ENCODE data around the gene PCBP3. TPM values are rescaled to one million over a fixed set of nuclear protein-coding genes. Genes with fewer than 3 reads are reported as not detected.
"Not testable (repeated sequence)": the region's sequence is repeated elsewhere in the genome, so short reads cannot be mapped to it uniquely, and the experiment has no call there.

The PCBP3 gene
- total RNA-seq, 1 donor from 2014 or later: 14.0 TPM

- intact Hi-C loops (cut with micrococcal nuclease): no loop called here
Measured at GRCh38 chr21:45939521-45940045, 296.1 kb downstream of the PCBP3 start.

GRCh38 chr21:45940091-45940490 is 296.6 kb downstream of the PCBP3 start:
- intact Hi-C loops (cut with micrococcal nuclease): no loop called here

GRCh38 chr21:45940621-45941337 is 297.3 kb downstream of the PCBP3 start:
- intact Hi-C loops (cut with micrococcal nuclease): no loop called here

GRCh38 chr21:45941338-45941710 is 297.8 kb downstream of the PCBP3 start:
- intact Hi-C loops (cut with micrococcal nuclease): no loop called here

- intact Hi-C loops (cut with micrococcal nuclease): no loop called here
Measured at GRCh38 chr21:45941717-45942546, 298.4 kb downstream of the PCBP3 start.

- intact Hi-C loops (cut with micrococcal nuclease): no loop called here
Measured at GRCh38 chr21:45942755-45943629, 299.5 kb downstream of the PCBP3 start.

- intact Hi-C loops (cut with micrococcal nuclease): no loop called here
Measured at GRCh38 chr21:45943630-45944540, 300.4 kb downstream of the PCBP3 start.

- intact Hi-C loops (cut with micrococcal nuclease): no loop called here
Measured at GRCh38 chr21:45944601-45945000, 301.1 kb downstream of the PCBP3 start.

- intact Hi-C loops (cut with micrococcal nuclease): no loop called here
Measured at GRCh38 chr21:45945066-45945867, 301.7 kb downstream of the PCBP3 start.

GRCh38 chr21:45945868-45946210 is 302.3 kb downstream of the PCBP3 start:
- intact Hi-C loops (cut with micrococcal nuclease): no loop called here

GRCh38 chr21:45947296-45947695 is 303.8 kb downstream of the PCBP3 start:
- intact Hi-C loops (cut with micrococcal nuclease): no loop called here

GRCh38 chr21:45947716-45948255 is 304.3 kb downstream of the PCBP3 start:
- intact Hi-C loops (cut with micrococcal nuclease): no loop called here

- intact Hi-C loops (cut with micrococcal nuclease): no loop called here
Measured at GRCh38 chr21:45948576-45949141, 305.1 kb downstream of the PCBP3 start.

GRCh38 chr21:45949928-45950739 is 306.6 kb downstream of the PCBP3 start:
- intact Hi-C loops (cut with micrococcal nuclease): no loop called here

GRCh38 chr21:45950740-45951515 is 307.4 kb downstream of the PCBP3 start:
- intact Hi-C loops (cut with micrococcal nuclease): no loop called here

GRCh38 chr21:45951676-45952075 is 308.2 kb downstream of the PCBP3 start:
- intact Hi-C loops (cut with micrococcal nuclease): no loop called here

- intact Hi-C loops (cut with micrococcal nuclease): not testable (repeated sequence)
Measured at GRCh38 chr21:45952527-45952926, 309.0 kb downstream of the PCBP3 start.

All from T-helper 1 cell treated with Interleukin-12 subunit alpha and Interleukin-12 subunit beta and Interleukin-4 antibody, amounts not matched to agents 30 ng/mL and 1 ng/mL, for 36 hours (primary cell).